HEK293 (cell line): ENCODE results near the gene RNASE4.
A peak's percentile ranks its signal among the peaks of the same experiment; 100 is the strongest.

ENCODE experiments used
- CTCF ChIA-PET: fragments of 350-600 bp; formaldehyde crosslinking; extraction: SDS; loops from one replicate; lab custom pipeline; 2021; ENCODE audit warnings: antibody characterized with exemption; lab: Yijun Ruan, JAX
- POLR2A ChIA-PET: fragments of 300-600 bp; formaldehyde crosslinking; extraction: SDS; loops from one replicate; lab custom pipeline; 2020; ENCODE audit warnings: antibody characterized with exemption, inconsistent platforms; lab: Yijun Ruan, JAX
- H3K27ac ChIP-seq: fragments of 200-500 bp; sonication (Bioruptor generic); 2 replicates; pipeline ENCODE4 v1.5.1; 2014; ENCODE audit warnings: low read depth, low read length, control low read depth, inconsistent platforms; ENCODE audit errors: extremely low read depth
- H3K36me3 ChIP-seq, 2 experiments: fragments of 200-500 bp in 1 of 2; sonication (Bioruptor generic) in 1 of 2; 1 replicate in 1 of 2; 2 replicates in 1 of 2; pipeline ENCODE4 v1.5.1; 2014 to 2017; ENCODE audit warnings: inconsistent platforms in 2 of 2, low read length in 2 of 2; ENCODE audit not compliant: control insufficient read depth in 2 of 2, insufficient read depth in 1 of 2
- H3K4me1 ChIP-seq: fragments of 200-500 bp; sonication (Bioruptor generic); 2 replicates; pipeline ENCODE4 v1.5.1; 2014; ENCODE audit warnings: mild to moderate bottlenecking, low read length, inconsistent platforms; ENCODE audit not compliant: control insufficient read depth, insufficient read depth
- H3K4me3 ChIP-seq: 2 replicates; pipeline ENCODE4 v1.5.1; 2011; ENCODE audit warnings: low read depth, mild to moderate bottlenecking, control low read depth, low read length, moderate library complexity
- H3K9me3 ChIP-seq: fragments of 200-500 bp; sonication (Bioruptor generic); 2 replicates; pipeline ENCODE4 v1.5.1; 2014; ENCODE audit warnings: low read depth, low read length, inconsistent platforms; ENCODE audit not compliant: control insufficient read depth, insufficient read depth
- BCL11B ChIP-seq: fragments of 450-650 bp; formaldehyde crosslinking; IDR thresholded peaks from 2 replicates; pipeline ENCODE4 v1.5.1; 2016; ENCODE audit warnings: low read depth, missing biosample characterization, missing genetic modification characterization
- KLF1 ChIP-seq: fragments of 450-650 bp; formaldehyde crosslinking; IDR thresholded peaks from 2 replicates; pipeline ENCODE4 v1.5.1; 2016; ENCODE audit warnings: missing biosample characterization, missing genetic modification characterization
- OSR2 ChIP-seq: fragments of 450-650 bp; formaldehyde crosslinking; IDR thresholded peaks from 2 replicates; pipeline ENCODE4 v1.5.1; 2016; ENCODE audit warnings: missing biosample characterization, missing genetic modification characterization
- SCRT1 ChIP-seq: fragments of 450-650 bp; formaldehyde crosslinking; IDR thresholded peaks from 2 replicates; pipeline ENCODE4 v1.5.1; 2016; ENCODE audit warnings: missing biosample characterization, missing genetic modification characterization, borderline replicate concordance
- SETDB1 ChIP-seq: IDR thresholded peaks from one replicate; pipeline ENCODE4 v1.6.1; 2017; ENCODE audit warnings: mild to moderate bottlenecking, low read length, moderate library complexity, mixed read lengths; ENCODE audit not compliant: insufficient read length
- SP2 ChIP-seq: fragments of 450-650 bp; formaldehyde crosslinking; IDR thresholded peaks from 2 replicates; pipeline ENCODE4 v1.5.1; 2016; ENCODE audit warnings: missing biosample characterization, missing genetic modification characterization
- TRIM28 ChIP-seq: IDR thresholded peaks from 2 replicates; pipeline ENCODE4 v1.6.1; 2011; ENCODE audit warnings: low read length, control low read depth, borderline replicate concordance
- TSHZ1 ChIP-seq: fragments of 450-650 bp; formaldehyde crosslinking; IDR thresholded peaks from 2 replicates; pipeline ENCODE4 v1.5.1; 2016; ENCODE audit warnings: missing biosample characterization, missing genetic modification characterization, borderline replicate concordance
- YY2 ChIP-seq: fragments of 450-650 bp; formaldehyde crosslinking; IDR thresholded peaks from 2 replicates; pipeline ENCODE4 v1.5.1; 2016; ENCODE audit warnings: missing biosample characterization, missing genetic modification characterization
- ZBTB26 ChIP-seq: fragments of 450-650 bp; formaldehyde crosslinking; optimal IDR thresholded peaks from 2 replicates; pipeline ENCODE3; 2016; ENCODE audit warnings: missing biosample characterization, mild to moderate bottlenecking, missing genetic modification characterization
- ZFP69B ChIP-seq: fragments of 450-650 bp; formaldehyde crosslinking; IDR thresholded peaks from 2 replicates; pipeline ENCODE4 v1.5.1; 2016; ENCODE audit warnings: missing biosample characterization, missing genetic modification characterization
- ZNF223 ChIP-seq: fragments of 450-650 bp; formaldehyde crosslinking; IDR thresholded peaks from 2 replicates; pipeline ENCODE4 v1.5.1; 2016; ENCODE audit warnings: missing biosample characterization, missing genetic modification characterization
- ZNF324 ChIP-seq: fragments of 450-650 bp; formaldehyde crosslinking; IDR thresholded peaks from 2 replicates; pipeline ENCODE4 v1.5.1; 2016; ENCODE audit warnings: missing biosample characterization, missing genetic modification characterization
- ZNF518A ChIP-seq: fragments of 450-650 bp; formaldehyde crosslinking; conservative IDR thresholded peaks from 2 replicates; pipeline ENCODE4 v1.5.1; 2016; ENCODE audit warnings: low read depth, missing biosample characterization, missing genetic modification characterization
- ZNF521 ChIP-seq: fragments of 450-650 bp; formaldehyde crosslinking; IDR thresholded peaks from 2 replicates; pipeline ENCODE4 v1.5.1; 2017; ENCODE audit warnings: missing biosample characterization, mild to moderate bottlenecking, missing genetic modification characterization
- ZNF660 ChIP-seq: fragments of 450-650 bp; IDR thresholded peaks from 2 replicates; pipeline ENCODE4 v1.5.1; 2018; ENCODE audit warnings: missing biosample characterization, mild to moderate bottlenecking, missing genetic modification characterization
- ZNF768 ChIP-seq: fragments of 450-650 bp; formaldehyde crosslinking; IDR thresholded peaks from 2 replicates; pipeline ENCODE4 v1.5.1; 2018; ENCODE audit warnings: missing biosample characterization, mild to moderate bottlenecking, missing genetic modification characterization
- ZNF777 ChIP-seq: fragments of 450-650 bp; formaldehyde crosslinking; IDR thresholded peaks from 2 replicates; pipeline ENCODE4 v1.5.1; 2017; ENCODE audit warnings: missing biosample characterization, missing genetic modification characterization, borderline replicate concordance
- TF ChIP-seq, protein P1 (sequence below): fragments of 450-650 bp; formaldehyde crosslinking; IDR thresholded peaks from 2 replicates; pipeline ENCODE4 v1.5.1; 2016; ENCODE audit warnings: missing biosample characterization, missing genetic modification characterization

RNASE4 gene

DNA sequence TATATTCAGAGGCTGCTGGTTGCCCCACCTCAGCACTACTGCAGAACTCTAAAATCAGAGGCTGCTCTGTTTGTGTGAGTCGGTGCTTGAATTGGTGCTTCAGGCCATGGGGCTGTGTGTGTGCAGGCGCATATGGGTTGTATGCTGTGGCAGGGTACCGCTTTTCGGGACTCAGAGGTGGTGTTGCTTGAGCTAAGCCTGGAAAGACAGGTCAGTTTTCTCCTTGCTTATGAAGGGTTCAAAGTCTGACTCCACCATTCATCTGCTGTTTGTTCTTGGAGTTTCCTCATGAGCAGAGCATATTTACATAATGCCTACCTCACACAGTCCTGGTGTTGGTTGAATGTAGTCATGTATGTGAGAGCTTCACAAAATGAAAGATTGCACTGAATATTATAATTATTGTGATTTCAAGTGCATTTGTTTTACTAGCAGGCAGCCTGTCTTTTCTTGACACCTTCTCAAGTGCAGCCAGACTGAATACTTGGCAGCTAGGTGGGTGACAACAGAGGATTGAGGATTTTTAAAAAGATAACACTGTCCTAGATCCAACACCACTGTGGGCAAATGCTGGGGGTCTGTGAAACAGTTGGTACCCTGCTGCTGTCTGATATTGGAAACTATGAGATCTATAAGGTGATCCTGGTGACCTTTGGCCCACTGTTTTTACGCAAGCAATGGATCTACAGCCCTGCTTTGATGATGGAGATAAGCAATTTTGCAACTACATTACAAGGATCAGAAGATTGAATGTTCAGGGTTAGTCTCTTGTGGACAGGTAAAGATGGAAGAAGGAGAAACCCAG lies 3.2 kb downstream of the RNASE4 start (continued):
- no peak for TF ChIP-seq TSHZ1
- TF ChIP-seq BCL11B, result no peak
- TF ChIP-seq TRIM28, result no peak

DNA sequence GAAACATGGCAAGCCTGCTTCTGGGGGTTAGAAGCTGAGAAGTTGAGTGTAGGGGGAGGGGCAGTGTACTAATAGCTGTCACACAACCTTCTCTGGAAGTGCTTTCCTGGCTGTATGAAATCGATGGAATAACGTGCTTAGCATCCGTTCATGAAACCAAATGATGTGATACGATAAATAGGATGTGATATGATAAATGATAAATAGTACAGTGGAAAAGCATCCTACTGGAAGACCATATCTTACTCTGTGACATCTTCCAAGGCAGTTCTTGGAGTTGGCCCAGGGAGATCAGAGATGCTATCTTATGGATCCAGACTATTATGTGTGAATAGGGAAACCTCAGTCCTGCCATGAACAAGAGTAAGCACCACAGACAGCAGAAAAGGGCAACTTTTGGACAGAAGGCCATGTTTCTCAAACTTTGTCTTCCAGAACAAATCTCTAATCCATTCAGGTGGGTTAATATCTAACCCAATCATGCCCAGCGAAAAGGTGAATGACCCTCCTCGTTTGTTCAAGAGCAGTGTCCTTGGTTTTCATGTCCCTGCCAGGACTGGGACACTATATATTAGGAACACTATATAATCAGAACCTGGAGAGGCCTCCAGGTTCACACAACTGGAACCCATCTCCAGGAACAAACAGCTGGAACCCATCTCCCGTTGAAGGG lies 3.9 kb downstream of the RNASE4 start, which contains the start of gene ANG:
TSS of gene ANG (plus strand) at position 598 of the 673 bp plus-strand sequence. CDS start 4,801 bp downstream, outside the sequence.
- CTCF ChIA-PET, result interaction anchor here (0.6 to 1.8 kb wide), 4 partner anchors 8 to 169 kb away, joined by 3 to 8 read pairs (median 5); no protein-coding TSS in a partner anchor
- Histone ChIP-seq H3K4me1 (no peaks in the 10 kb centered on the region), H3K27ac (no peak within 1 kb of the TSS), H3K9me3 (no peaks in the 10 kb centered on the region), H3K36me3 (no peaks in the 10 kb centered on the region), H3K4me3 (no peak within 1 kb of the TSS)
- POLR2A ChIA-PET, result interaction anchor here (0.6 kb wide), 2 partner anchors 370 to 374 kb away, joined by 3 to 4 read pairs; no protein-coding TSS in a partner anchor
- TF ChIP-seq ZNF768 (tag by site-specific recombination) (no peak), ZNF777 (no peak), ZNF223 (no peak), OSR2 (tag by site-specific recombination) (no peak), KLF1 (no peak), ZFP69B (no peak), SP2 (no peak)
- TF ChIP-seq, all 188 proteins: peak for 0

DNA sequence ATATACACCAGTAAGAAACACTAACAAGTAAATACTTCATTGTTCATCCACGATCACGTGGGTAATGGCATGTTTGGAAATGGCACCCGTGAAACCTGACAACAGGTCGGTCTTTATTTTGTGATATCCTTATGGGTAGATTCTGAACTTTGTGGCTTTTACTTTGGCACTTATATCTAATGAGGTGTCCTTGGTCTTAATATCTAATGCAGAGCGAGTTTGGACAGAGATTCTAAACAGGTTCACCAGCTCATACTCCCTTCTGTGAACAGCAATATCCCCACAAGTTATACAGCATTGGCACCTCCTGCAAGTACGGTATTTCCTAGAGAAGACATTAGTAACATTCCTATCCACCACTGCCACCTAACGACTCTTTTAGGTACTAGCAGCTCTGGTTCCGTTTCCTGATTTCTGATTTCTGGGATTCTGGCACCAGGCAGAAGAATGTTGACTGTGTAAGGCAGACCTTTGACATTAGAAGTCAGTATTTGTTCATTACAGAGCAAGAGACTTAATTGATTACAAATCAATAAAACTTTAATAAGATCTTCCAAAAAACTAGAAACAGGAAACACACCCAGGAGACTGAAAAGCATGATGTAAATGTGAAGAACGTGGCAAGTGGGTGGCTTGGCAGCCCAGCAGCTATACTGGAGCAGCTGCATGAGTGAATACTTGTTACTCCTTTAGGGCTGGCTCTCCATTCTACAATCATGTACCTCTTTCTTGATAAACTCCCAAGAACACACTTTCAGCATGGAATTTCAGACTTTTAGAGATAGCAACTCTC lies 6.7 kb downstream of the RNASE4 start:
- ChIA-PET POLR2A (interaction anchor here (1.0 kb wide), 1 partner anchor 230 kb away, joined by 3 read pairs; the partner anchor contains the start of gene PIP4P1), CTCF (interaction anchor here (0.6 to 2.3 kb wide), 25 partner anchors 9 to 364 kb away, joined by 3 to 28 read pairs (median 4); no protein-coding TSS in a partner anchor)
- Histone ChIP-seq H3K4me1 (no peaks in the 10 kb centered on the region), H3K36me3 (no peaks in the 10 kb centered on the region), H3K4me3 (no peak overlapping the region), H3K27ac (no peak overlapping the region), H3K9me3 (no peaks in the 10 kb centered on the region)
- TF ChIP-seq ZNF521 (tag by site-specific recombination), result no peak
- TF ChIP-seq ZNF324 (tag by site-specific recombination), result no peak
- TF ChIP-seq ZBTB26 (tag by site-specific recombination), result peak; percentile 9
- TF ChIP-seq YY2, result no peak
- TF ChIP-seq, protein P1, sequence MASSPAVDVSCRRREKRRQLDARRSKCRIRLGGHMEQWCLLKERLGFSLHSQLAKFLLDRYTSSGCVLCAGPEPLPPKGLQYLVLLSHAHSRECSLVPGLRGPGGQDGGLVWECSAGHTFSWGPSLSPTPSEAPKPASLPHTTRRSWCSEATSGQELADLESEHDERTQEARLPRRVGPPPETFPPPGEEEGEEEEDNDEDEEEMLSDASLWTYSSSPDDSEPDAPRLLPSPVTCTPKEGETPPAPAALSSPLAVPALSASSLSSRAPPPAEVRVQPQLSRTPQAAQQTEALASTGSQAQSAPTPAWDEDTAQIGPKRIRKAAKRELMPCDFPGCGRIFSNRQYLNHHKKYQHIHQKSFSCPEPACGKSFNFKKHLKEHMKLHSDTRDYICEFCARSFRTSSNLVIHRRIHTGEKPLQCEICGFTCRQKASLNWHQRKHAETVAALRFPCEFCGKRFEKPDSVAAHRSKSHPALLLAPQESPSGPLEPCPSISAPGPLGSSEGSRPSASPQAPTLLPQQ, result 0 out of 2 replicates have a peak, but pooled peaks have one; percentile 26
- TF ChIP-seq ZNF518A (tag by site-specific recombination), result 0 out of 2 replicates have a peak, but pooled peaks have one; percentile 38
- no peak for TF ChIP-seq ZNF660 (tag by site-specific recombination)
- peak; percentile 60; the same call in 1 of the 2 replicates for TF ChIP-seq SCRT1 (tag by site-specific recombination)
- TF ChIP-seq SETDB1, result no peak
